GM12801 (cell line): ENCODE data around the gene SRRM4.

Experiments used
- CTCF ChIP-seq: IDR thresholded peaks from one replicate; pipeline ENCODE4 v1.5.1; 2011; ENCODE audit warnings: control low read depth; ENCODE audit not compliant: insufficient read length; ENCODE audit errors: extremely low read depth

The SRRM4 gene

DNA sequence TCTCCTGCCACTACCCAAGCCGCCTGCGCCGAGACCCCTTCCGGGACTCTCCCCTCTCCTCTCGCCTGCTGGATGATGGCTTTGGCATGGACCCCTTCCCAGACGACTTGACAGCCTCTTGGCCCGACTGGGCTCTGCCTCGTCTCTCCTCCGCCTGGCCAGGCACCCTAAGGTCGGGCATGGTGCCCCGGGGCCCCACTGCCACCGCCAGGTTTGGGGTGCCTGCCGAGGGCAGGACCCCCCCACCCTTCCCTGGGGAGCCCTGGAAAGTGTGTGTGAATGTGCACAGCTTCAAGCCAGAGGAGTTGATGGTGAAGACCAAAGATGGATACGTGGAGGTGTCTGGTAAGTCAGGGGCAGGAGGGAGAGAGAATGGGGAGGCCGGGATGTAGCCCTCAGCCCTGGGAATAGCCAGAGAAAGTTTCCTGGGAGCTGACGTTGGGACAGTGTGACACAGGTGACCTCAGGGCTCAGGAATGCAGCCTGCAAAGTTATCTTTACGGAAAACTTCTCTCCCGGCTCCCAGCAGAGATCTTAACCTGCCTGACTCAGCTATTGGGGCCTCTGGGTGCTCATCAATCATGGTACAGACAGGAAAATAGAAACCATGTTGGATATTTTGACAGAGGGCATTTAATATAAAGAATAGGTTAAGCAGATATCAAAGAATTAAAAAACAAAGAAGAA lies 198.1 kb downstream of the SRRM4 start:
- no peak for TF ChIP-seq CTCF

GRCh38 chr12:119180380-119181040 lies 199.2 kb downstream of the SRRM4 start:
- no peak for TF ChIP-seq CTCF

- TF ChIP-seq CTCF = no peak
Measured at GRCh38 chr12:119181202-119181601, 199.9 kb downstream of the SRRM4 start.

DNA sequence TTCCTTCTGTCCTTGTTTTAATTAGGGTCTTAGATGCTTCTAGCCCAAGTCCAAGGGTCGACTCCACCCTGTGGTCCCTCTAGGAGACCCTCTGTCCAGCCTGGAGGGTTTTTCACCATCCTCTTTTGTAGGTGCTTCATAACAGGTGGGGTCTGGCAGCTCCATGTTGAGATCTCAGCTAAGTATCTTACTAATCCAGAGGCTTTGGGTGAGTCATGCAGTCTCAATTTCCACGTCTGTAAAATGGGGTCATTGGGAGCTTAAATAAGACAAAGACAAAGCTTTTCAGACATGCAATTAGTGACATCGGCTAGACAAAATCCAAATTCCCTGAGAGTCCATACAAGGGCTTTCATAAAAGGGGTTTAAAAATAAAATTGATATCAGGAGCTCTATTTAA lies 200.6 kb downstream of the SRRM4 start:
- no peak for TF ChIP-seq CTCF

GRCh38 chr12:119182701-119183493 lies 201.6 kb downstream of the SRRM4 start:
- no peak for TF ChIP-seq CTCF

GRCh38 chr12:119183942-119184695 lies 202.8 kb downstream of the SRRM4 start:
- TF ChIP-seq CTCF = no peak

GRCh38 chr12:119195256-119195655 lies 213.9 kb downstream of the SRRM4 start:
- TF ChIP-seq CTCF = no peak
